ENCODE data around the gene TMCC2.

Gene TMCC2

DNA sequence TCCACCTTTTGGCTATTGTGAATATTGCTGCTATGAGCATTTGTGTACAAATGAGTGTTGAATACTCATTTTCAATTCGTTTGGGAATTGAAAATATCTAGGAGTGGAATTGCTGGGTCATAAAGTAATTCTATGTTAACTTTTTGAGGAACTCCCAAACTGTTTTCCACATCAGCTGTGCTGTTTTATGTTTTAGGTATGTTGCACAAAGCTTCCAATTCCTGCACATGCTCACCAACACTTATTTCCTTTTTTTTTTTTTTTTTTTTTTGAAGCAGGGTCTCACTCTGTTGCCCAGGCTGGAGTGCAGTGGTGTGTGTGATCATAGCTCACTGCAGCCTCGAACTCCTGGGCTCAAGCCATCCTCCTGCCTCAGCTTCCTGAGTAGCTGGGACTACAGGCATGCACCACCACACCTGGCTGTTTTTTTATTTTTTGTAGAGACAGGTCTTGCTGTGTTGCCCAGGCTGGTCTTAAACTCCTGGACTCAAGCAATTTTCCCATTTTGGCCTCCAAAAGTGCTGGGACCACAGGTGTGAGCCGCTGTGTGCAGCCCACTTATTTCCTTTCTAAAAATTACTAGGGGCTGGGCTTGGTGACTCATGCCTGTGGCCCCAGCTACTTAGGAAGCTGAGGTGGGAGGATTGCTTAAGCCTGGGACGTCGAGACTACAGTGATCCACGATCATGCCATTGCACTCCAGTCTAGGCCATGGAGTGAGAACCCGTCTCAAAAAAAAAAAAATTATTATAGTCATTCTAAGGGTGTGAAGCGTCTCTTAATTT, 33.4 kb downstream of the TMCC2 start:
- Histone ChIP-seq H3K4me1 (ENCODE audit: control insufficient read depth, insufficient read depth, low read length, unreplicated experiment) (peaks cover 30% of the 10 kb centered on the region), H3K79me2 (ENCODE audit: control insufficient read depth, insufficient read depth, low read length, unreplicated experiment) (no peaks in the 10 kb centered on the region), H3K36me3 (ENCODE audit: insufficient read depth, low read length) (no peaks in the 10 kb centered on the region), H3K27ac (ENCODE audit: low read depth, low read length) (no peak overlapping the region), H2AFZ (ENCODE audit: low read length, unreplicated experiment) (no peak overlapping the region), H3K4me3 (ENCODE audit: low read depth, low read length) (no peak overlapping the region), H3K27me3 (ENCODE audit: insufficient read depth, low read length) (no peaks in the 10 kb centered on the region)

DNA sequence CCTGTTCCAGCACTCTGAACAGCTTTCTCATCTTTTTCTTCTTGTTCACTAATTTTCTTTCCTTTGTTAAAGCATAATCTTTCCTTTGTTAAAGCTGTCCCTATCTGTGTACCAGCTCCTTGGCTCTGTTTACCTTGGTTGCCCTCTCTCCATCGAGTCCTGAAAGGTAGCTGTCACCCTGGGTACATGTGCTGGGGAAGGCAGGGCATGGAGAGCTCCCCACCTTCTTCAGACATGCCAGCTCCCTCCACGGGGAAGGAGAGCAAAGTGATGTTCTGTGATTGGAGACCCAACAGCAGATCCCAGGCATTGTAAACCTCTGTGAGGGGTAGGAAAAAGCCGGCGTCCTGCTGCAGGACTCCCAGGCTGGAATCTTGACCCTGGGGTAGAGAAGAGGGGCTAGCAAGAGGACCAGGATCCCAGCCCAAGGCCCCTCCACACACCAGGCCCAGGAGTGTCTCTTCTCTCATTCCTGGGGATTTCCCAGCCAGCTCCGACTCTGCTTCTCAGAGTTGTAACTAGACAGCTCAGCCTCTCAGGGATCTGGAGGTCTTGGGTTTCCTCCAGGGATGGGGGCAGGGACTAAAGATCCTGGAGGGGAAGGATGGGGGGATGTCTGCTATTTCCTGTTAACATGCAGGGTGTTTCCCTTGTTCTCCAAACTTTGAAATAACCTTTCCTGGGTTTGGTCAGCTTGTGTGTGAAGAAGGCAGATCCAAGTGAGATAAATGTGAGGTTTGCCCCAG, 34.4 kb downstream of the TMCC2 start:
- Histone ChIP-seq H2AFZ (ENCODE audit: low read length, unreplicated experiment) (no peak overlapping the region), H3K36me3 (ENCODE audit: insufficient read depth, low read length) (no peaks in the 10 kb centered on the region), H3K4me3 (ENCODE audit: low read depth, low read length) (no peak overlapping the region), H3K4me1 (ENCODE audit: control insufficient read depth, insufficient read depth, low read length, unreplicated experiment) (peaks cover 37% of the 10 kb centered on the region), H3K27ac (ENCODE audit: low read depth, low read length) (no peak overlapping the region), H3K27me3 (ENCODE audit: insufficient read depth, low read length) (no peaks in the 10 kb centered on the region), H3K79me2 (ENCODE audit: control insufficient read depth, insufficient read depth, low read length, unreplicated experiment) (no peaks in the 10 kb centered on the region)

DNA sequence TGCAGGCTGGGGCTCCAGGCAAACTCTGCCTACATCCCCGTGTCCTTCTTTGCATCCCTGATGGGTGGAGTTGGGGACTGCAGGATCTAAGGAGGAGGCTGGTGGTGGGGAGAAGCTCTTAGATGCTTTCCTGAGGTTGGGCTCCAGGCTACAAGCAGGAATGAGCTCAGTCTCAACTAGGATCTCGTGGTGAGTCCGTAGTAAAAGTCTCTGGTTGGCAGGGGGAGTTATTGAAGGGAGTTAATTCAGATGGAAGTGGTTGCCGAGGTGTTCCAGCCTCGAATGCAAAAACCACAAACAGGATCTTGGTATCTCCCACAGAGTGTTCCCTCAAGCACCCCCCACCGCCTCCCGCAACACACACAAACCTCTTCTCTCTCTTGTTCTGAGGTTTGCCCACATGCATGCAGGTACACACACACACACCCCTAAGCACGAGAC, 35.0 kb downstream of the TMCC2 start:
- Histone ChIP-seq H3K27ac (ENCODE audit: low read depth, low read length) (no peak overlapping the region), H3K4me3 (ENCODE audit: low read depth, low read length) (no peak overlapping the region), H3K4me1 (ENCODE audit: control insufficient read depth, insufficient read depth, low read length, unreplicated experiment) (peaks cover 37% of the 10 kb centered on the region), H3K36me3 (ENCODE audit: insufficient read depth, low read length) (no peaks in the 10 kb centered on the region), H3K79me2 (ENCODE audit: control insufficient read depth, insufficient read depth, low read length, unreplicated experiment) (no peaks in the 10 kb centered on the region), H3K27me3 (ENCODE audit: insufficient read depth, low read length) (no peaks in the 10 kb centered on the region), H2AFZ (ENCODE audit: low read length, unreplicated experiment) (no peak overlapping the region)

DNA sequence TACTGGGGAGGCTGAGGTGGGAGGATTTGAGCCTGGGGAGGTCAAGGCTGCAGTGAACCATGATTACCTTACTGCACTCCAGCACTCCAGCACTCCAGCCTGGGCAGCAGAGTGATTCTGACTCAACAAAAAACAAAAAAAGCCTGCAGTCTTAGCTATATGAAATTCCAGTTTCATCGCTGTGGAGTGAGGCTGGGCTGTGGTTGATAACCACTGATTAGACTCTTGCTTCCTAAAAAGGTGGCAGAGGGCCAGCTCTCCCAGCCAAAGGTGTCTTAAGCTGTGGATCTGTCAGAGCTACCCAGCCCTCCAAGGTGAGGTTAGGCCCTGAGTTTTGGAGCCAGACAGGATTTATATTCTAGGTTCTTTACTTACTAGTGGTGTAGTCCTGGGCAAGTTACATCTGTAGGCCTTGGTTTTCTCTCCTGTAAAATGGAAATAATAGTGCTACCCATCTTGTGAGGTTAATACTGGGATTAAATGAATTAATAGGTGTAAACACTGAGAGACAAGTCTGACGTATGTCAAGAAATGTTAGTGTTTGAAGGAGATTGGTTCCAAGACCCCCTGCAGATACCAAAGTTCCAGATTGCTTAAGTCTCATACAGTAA, 35.9 kb downstream of the TMCC2 start:
- peaks cover 31% of the 10 kb centered on the region for H3K4me1 ChIP-seq (ENCODE audit: control insufficient read depth, insufficient read depth, low read length, unreplicated experiment)
- H3K4me3 ChIP-seq (ENCODE audit: low read depth, low read length), result no peak overlapping the region
- H2AFZ ChIP-seq (ENCODE audit: low read length, unreplicated experiment), result no peak overlapping the region
- H3K36me3 ChIP-seq (ENCODE audit: insufficient read depth, low read length), result no peaks in the 10 kb centered on the region
- no peaks in the 10 kb centered on the region for H3K79me2 ChIP-seq (ENCODE audit: control insufficient read depth, insufficient read depth, low read length, unreplicated experiment)
- H3K27me3 ChIP-seq (ENCODE audit: insufficient read depth, low read length), result no peaks in the 10 kb centered on the region
- H3K27ac ChIP-seq (ENCODE audit: low read depth, low read length), result no peak overlapping the region

DNA sequence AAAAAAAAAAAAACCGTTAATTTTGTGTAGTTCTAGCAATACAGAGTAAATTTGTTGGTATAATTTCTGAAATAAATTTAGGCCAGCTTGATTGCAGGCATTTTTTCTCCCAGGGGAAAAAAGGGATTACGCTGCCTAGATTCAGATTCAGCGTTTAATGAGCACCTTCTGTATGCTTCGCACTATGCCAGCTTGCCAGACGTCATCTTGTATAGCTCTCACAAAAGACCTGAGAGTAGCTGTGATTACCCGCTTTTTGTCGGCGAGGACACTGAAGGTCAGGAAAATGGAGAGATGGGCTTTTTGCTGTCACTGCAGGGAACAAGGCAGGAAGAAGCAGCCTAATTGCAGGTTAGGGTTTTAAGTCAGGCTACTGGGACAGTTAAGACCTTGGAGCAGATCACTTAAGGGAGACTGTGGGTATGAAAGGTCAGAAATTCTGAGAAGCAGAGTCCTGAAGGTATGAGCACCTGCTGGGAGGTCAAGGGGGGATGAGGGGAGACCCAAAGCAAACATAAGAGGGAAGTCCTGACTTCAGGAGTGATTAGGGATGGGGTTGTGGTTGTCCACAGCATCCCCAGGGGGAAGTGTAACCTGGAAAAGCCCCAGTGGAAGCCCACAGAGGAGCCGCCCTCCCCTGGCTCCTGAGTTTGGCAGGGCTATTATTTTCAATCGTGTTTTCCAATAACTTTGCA, 39.0 kb downstream of the TMCC2 start:
- H3K27ac ChIP-seq (ENCODE audit: low read depth, low read length), result no peak overlapping the region
- H2AFZ ChIP-seq (ENCODE audit: low read length, unreplicated experiment), result no peak overlapping the region
- H3K79me2 ChIP-seq (ENCODE audit: control insufficient read depth, insufficient read depth, low read length, unreplicated experiment), result no peaks in the 10 kb centered on the region
- no peaks in the 10 kb centered on the region for H3K36me3 ChIP-seq (ENCODE audit: insufficient read depth, low read length)
- H3K4me1 ChIP-seq (ENCODE audit: control insufficient read depth, insufficient read depth, low read length, unreplicated experiment), result peaks cover 31% of the 10 kb centered on the region
- no peak overlapping the region for H3K4me3 ChIP-seq (ENCODE audit: low read depth, low read length)
- no peaks in the 10 kb centered on the region for H3K27me3 ChIP-seq (ENCODE audit: insufficient read depth, low read length)

DNA sequence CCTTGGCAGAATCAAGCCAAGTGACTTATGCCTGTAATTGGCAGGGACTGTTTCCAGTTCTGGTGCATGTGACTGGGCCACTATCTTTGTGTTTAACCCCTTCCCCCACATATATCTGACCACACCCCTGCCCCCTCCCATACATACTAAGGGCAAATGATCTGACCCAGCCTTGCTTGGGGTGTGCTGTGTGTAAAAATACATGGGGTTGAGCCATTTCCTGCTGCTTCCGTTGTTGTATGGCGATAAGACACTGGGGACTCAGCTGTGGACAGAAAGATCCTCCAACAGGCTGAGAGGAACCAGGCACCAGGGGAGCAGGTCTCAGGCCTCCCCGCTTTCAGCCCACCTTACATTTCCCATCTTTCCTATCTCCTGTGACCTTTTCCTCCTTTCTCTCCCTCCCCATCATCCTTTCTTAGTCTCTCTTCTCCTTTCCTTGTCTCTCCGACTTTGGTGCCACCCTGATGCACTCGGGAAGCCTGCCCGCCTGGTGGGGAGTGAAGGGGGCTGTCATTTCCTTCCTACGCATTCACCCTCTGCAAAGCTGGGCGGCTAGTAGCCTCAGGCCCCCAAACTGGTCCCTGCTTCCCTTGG, 39.7 kb downstream of the TMCC2 start:
- Histone ChIP-seq H3K27ac (ENCODE audit: low read depth, low read length) (no peak overlapping the region), H3K4me3 (ENCODE audit: low read depth, low read length) (no peak overlapping the region), H3K4me1 (ENCODE audit: control insufficient read depth, insufficient read depth, low read length, unreplicated experiment) (peaks cover 26% of the 10 kb centered on the region), H2AFZ (ENCODE audit: low read length, unreplicated experiment) (no peak overlapping the region), H3K27me3 (ENCODE audit: insufficient read depth, low read length) (no peaks in the 10 kb centered on the region), H3K36me3 (ENCODE audit: insufficient read depth, low read length) (no peaks in the 10 kb centered on the region), H3K79me2 (ENCODE audit: control insufficient read depth, insufficient read depth, low read length, unreplicated experiment) (no peaks in the 10 kb centered on the region)

DNA sequence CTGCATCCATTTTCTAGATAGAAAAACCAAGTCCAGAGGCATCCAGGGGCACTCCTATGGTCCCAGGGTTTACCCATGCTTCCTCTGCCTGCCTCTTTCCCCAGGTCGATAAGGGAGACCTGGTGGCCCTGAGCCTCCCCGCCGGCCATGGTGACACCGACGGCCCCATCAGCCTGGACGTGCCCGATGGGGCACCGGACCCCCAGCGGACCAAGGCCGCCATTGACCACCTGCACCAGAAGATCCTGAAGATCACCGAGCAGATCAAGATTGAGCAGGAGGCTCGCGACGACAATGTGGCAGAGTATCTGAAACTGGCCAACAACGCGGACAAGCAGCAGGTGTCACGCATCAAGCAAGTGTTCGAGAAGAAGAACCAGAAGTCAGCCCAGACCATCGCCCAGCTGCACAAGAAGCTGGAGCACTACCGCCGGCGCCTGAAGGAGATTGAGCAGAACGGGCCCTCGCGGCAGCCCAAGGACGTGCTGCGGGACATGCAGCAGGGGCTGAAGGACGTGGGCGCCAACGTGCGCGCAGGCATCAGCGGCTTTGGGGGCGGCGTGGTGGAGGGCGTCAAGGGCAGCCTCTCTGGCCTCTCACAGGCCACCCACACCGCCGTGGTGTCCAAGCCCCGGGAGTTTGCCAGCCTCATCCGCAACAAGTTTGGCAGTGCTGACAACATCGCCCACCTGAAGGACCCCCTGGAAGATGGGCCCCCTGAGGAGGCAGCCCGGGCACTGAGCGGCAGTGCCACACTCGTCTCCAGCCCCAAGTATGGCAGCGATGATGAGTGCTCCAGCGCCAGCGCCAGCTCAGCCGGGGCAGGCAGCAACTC, 41.3 kb downstream of the TMCC2 start:
- H3K79me2 ChIP-seq (ENCODE audit: control insufficient read depth, insufficient read depth, low read length, unreplicated experiment), result no peaks in the 10 kb centered on the region

DNA sequence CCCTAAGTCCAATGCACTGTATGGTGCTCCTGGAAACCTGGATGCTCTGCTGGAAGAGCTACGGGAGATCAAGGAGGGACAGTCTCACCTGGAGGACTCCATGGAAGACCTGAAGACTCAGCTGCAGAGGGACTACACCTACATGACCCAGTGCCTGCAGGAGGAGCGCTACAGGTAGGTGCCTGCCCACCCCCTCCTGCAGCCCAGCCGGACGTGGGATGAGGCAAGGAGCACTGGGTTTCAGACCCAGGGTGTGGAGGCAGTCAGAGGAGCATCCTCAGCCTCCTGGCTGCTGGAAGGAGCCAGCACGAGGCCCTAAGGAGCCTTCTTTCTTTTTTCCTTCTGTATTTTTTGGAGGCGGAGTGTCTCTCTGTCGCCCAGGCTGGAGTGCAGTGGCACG, 42.0 kb downstream of the TMCC2 start:
- H3K4me1 ChIP-seq (ENCODE audit: control insufficient read depth, insufficient read depth, low read length, unreplicated experiment), result peaks cover 23% of the 10 kb centered on the region
- H3K79me2 ChIP-seq (ENCODE audit: control insufficient read depth, insufficient read depth, low read length, unreplicated experiment), result no peaks in the 10 kb centered on the region
- no peak overlapping the region for H3K4me3 ChIP-seq (ENCODE audit: low read depth, low read length)

More for the DNA sequence above, 41.3 kb downstream of the TMCC2 start:
- Histone ChIP-seq H3K36me3 (ENCODE audit: insufficient read depth, low read length) (no peaks in the 10 kb centered on the region), H3K27ac (ENCODE audit: low read depth, low read length) (no peak overlapping the region), H3K4me3 (ENCODE audit: low read depth, low read length) (no peak overlapping the region), H3K27me3 (ENCODE audit: insufficient read depth, low read length) (no peaks in the 10 kb centered on the region), H2AFZ (ENCODE audit: low read length, unreplicated experiment) (no peak overlapping the region), H3K4me1 (ENCODE audit: control insufficient read depth, insufficient read depth, low read length, unreplicated experiment) (peaks cover 23% of the 10 kb centered on the region)

DNA sequence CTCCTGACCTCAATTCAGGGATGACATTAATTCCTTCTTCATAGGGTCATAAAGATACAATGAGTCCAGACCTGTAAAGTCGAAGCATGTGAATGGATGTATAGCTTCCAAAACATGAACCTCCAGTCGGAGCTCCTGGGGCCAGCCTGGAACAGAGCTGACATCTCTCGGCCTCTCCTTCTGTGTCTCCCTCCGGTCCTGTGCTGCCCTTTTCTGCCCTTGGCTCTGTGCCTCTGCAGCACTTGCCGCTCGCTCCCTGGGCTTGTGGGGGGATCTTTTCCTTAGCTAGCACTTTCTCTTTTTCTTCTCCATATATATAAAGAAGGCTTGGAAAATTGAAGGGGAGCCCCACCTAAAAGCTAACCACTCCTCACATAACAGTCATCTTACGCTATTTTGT, 42.5 kb downstream of the TMCC2 start:
- Histone ChIP-seq H3K36me3 (ENCODE audit: insufficient read depth, low read length) (no peaks in the 10 kb centered on the region), H2AFZ (ENCODE audit: low read length, unreplicated experiment) (no peak overlapping the region), H3K79me2 (ENCODE audit: control insufficient read depth, insufficient read depth, low read length, unreplicated experiment) (no peaks in the 10 kb centered on the region), H3K27me3 (ENCODE audit: insufficient read depth, low read length) (no peaks in the 10 kb centered on the region), H3K27ac (ENCODE audit: low read depth, low read length) (no peak overlapping the region), H3K4me1 (ENCODE audit: control insufficient read depth, insufficient read depth, low read length, unreplicated experiment) (peaks cover 23% of the 10 kb centered on the region), H3K4me3 (ENCODE audit: low read depth, low read length) (no peak overlapping the region)

More for the DNA sequence above, 42.0 kb downstream of the TMCC2 start:
- H3K27me3 ChIP-seq (ENCODE audit: insufficient read depth, low read length), result no peaks in the 10 kb centered on the region
- no peak overlapping the region for H2AFZ ChIP-seq (ENCODE audit: low read length, unreplicated experiment)
- no peaks in the 10 kb centered on the region for H3K36me3 ChIP-seq (ENCODE audit: insufficient read depth, low read length)
- no peak overlapping the region for H3K27ac ChIP-seq (ENCODE audit: low read depth, low read length)

All from ACC112 (cell line).